Stimulated activated CD8-positive, alpha-beta memory T cell treated with anti-CD3 and anti-CD28 coated beads, Interleukin-12 subunit alpha, Interleukin-12 subunit beta, amount 100 ng/mL, for 4 hours (primary cell): Measurements from ENCODE around the gene ZBED1.
"Not testable (repeated sequence)": the region's sequence is repeated elsewhere in the genome, so short reads cannot be mapped to it uniquely, and the experiment has no call there.

Experiments used
- DNase-seq: peaks from one replicate; pipeline ENCODE4 v3.0.0-alpha.2; 2020; ENCODE audit warnings: low read depth

Gene ZBED1

DNA sequence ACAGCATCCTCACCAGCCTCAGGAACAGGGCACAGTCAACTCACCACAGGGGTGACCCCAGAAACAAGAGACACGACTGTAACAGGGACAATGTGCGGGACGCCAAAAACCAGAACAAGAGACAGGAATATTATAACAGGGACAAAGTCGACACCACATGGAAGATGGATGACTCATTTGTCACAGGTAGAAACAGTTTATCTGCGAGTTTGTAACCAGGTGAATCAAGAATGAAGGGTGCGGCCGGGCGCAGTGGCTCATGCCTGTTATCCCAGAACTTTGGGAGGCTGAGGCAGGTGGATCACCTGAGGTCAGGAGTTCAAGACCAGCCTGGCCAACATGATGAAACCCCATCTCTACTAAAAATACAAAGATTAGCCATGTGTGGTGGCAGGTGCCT, 44.7 kb downstream of the ZBED1 start:
- DNase-seq: not testable (repeated sequence)

DNA sequence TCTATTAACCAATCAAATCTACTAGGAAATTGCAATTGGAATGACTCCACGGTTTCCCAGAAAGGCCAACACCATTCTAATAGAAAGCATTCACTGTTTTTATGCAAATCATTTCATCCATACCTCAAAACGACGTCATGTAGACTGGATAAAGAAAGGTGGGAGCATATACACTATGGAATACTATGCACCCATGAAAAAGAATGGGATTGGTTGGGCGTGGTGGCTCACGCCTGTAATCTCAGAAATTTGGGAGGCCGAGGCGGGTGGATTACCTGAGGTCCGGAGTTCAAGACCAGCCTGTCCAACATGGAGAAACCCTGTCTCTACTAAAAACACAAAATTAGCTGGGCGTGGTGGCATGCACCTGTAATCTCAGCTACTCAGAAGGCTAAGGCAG, 46.2 kb downstream of the ZBED1 start:
- DNase-seq: not testable (repeated sequence)

DNA sequence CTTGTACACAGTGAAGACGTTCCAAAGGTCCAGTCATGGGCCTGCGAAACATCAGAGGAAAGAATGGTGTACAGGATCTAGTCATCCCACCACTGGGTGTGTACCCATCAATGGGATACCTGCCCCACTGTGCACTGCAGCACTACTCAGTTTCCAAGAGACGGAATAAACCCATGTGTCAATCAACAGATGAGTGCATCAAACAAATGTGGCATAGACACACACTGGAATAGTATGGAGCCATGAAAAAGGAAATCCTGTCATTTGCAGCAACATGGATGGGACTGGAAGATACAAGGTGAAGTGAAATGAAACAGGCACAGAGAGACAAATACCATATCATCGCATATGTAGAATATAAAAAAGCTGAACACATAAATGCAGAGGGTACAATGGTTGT, 48.0 kb downstream of the ZBED1 start:
- DNase-seq: no peak

GRCh38 chrX:2452317-2452784, 48.4 kb downstream of the ZBED1 start:
- DNase-seq: no peak

DNA sequence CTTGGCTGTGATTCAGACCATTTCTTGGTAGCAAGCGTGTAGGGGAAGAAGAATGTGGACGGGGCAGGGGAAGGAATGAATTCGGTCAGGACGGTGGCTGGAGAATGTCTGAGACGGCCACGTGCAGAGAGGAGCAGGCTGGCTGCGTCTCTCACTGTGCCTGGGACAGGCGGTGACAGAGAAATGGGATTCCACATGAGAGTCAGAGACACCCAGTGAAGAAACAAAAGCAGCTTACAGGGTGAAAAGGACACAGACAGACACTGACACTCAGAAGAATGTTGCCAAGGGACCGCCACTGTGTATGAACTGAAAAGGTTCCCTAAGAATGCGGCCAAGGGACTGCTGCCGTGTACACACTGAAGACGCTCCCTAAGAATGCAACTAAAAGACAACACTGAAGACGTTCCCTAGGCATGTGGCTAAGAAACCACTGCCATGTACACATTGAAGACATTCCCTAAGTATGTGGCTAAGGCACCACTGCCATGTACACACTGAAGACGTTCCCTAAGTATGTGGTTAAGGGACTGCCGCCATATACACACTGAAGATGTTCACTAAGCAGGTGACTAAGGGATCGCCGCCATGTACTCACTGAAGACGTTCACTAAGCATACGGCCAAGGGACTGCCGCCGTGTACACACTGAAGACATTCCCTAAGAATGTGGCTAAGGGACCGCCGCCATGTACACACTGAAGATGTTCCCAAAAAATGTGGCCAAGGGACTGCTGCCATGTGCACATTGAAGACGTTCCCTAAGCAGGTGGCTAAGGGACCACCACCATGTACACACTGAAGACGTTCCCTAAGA, 49.1 kb downstream of the ZBED1 start:
- DNase-seq: no peak

GRCh38 chrX:2450681-2451080, 50.1 kb downstream of the ZBED1 start:
- no peak for DNase-seq

GRCh38 chrX:2449135-2449886, 51.5 kb downstream of the ZBED1 start:
- DNase-seq: no peak

GRCh38 chrX:2447484-2447883, 53.3 kb downstream of the ZBED1 start:
- no peak for DNase-seq

DNA sequence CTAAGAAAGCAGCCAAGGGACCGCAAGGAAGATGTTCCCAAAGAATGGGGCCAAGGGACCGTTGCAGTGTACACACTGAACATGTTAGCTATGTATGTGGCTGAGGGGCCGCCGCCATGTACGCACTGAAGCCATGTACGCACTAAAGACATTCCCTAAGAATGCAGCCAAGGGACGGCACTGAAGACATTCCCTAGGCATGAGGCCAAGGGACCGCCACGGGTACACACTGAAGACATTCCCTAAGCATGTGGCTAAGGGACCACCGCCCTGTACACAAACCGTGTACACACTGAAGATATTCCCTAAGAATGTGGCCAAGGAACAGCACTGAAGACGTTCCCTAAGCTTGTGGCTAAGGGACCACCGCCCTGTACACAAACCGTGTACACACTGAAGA, 54.0 kb downstream of the ZBED1 start:
- DNase-seq: no peak

DNA sequence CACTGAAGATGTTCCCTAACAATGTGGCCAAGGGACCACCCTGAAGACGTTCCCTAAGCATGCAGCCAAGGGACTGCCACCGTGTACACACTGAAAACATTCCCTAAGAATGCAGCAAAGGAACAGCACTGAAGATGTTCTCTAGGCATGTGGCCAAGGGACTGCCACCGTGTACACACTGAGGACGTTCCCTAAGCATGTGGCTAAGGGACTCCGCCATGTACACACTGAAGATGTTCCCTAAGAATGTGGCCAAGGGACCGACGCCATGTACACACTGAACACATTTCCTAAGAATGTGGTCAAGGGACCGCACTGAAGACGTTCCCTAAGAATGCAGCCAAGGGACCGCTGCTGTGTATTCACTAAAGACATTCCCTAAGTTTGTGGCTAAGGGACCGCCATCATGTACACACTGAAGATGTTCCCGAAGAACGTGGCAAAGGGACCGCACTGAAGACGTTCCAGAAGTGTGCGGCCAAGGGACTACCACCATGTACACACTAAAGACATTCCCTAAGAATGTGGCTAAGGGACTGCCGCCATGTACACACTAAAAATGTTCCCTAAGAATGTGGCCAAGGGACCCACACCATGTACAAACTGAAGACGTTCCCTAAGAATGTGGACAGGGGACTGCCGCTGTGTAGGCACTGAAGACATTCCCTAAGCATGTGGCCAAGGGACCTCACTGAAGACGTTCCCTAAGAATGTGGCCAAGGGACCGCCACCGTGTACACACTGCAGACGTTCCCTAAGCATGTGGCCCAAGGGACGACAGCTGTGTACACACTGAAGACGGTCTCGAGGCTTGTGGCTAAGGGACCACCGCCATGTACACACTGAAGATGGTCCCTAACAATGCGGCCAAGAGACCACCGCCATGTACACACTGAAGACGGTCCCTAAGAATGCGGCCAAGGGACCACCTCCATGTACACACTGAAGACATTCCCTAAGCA, 54.8 kb downstream of the ZBED1 start:
- DNase-seq: no peak

GRCh38 chrX:2442694-2443093, 58.1 kb downstream of the ZBED1 start:
- DNase-seq: no peak

DNA sequence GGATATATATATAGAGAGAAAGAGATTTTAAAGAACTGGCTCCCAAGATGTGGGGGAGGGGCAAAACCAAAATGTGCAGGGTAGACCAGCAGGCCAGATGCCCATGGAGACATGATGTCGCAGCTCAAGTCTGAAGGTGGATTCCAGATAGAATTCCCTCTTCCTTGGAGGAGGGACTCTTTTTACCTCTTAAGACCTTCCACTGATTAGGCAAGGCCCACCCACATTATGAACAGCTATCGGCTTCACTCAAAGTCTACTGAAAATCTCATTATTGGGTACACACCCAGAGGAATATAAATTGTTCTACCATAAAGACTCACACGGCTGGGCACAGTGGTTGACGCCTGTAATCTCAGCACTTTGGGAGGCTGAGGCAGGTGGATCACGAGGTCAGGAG, 59.3 kb downstream of the ZBED1 start:
- DNase-seq: no peak

DNA sequence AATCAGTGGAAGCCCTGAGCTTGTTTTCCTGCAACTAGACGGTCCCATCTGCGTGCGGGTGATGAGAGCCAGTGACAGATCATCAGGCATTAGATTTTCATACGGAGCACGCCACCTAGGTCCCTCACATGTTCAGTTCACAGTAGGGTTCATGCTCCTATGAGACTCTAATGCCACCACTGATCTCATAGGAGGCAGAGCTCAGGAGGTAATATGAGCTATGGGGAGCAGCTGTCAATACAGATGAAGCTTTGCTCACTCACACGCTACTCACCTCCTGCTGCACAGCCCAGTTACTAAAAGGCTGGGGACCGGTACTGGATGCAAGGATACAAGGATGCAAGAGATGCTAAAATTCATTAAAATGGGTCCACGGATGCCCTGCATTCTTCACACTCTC, 61.2 kb downstream of the ZBED1 start:
- no peak for DNase-seq
